ENCODE data around the gene CD300A.

The CD300A gene

DNA sequence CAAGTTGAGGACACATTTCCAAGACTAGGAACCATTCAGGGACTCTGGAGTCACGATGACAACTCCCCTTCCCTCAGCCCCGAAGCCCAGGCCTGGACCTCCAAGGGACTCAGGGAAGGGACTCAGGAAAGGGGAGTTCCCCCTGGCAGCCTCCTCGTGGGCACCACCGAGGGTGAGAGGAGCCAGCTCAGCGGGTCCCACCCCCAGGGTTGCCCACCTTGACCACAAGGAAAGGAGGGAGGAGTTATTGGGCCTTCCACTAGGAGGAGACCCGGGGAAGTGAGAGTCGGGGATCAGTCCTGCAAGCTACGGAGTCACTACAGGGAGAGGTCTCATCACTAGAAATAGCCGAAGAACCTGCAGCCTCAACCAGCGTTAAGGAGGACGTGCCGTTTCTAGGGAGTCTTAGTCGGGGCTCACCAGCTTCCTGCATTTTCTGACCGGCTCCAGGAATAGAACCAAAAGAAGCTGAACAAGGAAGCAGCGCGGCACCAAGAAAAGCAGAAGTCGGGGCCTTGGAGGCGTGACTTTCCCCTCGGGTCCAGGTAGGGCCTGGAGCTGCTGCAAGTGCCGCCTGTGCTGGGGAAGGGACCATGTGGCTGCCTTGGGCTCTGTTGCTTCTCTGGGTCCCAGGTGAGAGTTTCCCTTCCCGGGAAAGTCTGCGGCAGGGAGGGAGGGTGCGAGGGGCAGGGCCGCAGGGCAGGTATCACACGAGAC is at the start of gene CD300A:
Gene CD300A, plus strand, starts transcription at position 524 of the 717 bp plus-strand sequence. Its CDS starts 70 bp downstream, at position 594.
- DNase-seq, result no peak

- DNase-seq, result no peak
Measured at GRCh38 chr17:74417178-74418045, 49.0 kb upstream of the CD300A start.

DNA sequence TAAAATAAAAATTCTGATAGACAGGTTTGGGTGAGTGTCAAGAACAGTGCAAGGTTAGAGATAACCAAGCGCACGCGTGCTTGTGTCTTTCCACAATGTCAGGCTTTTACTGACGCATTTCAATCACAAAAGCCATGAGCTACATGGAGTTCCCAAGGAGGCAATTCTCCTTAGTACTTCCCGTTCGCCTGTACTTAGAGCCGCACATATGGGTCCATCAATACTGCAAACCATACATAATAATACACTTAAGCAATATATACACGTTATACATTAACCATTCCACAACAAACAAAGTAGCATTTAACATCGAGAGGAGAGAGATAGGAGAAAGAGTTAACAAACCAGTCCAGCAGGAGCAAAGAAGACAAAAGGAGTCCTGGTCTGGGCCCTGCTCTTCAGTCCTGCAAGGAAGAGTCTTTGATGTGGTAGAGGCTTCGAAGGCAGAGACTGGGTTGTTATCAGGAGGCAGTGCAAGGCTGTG is 46.5 kb upstream of the CD300A start:
- no peak for DNase-seq

DNA sequence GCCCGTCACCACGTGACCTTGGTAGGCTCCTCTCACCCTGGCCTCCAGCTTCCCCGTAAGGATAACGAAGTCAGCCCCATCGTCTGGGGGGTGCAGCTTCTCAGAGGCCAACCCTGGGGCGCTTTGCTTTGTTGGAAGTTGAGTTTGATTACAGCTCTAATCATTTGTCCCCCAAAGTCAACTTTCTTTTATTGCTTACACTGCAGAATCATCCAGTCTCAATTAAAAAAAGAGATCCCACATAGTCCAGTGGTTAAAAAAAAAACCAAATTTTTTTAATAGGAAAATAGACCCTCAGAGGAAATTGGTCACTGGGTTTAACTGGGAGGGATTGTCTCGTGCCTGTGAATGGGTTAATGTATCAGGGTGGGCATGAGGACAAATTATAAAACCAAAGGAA is 42.3 kb upstream of the CD300A start:
- no peak for DNase-seq

- no peak for DNase-seq
Measured at GRCh38 chr17:74424657-74425056, 41.8 kb upstream of the CD300A start.

DNA sequence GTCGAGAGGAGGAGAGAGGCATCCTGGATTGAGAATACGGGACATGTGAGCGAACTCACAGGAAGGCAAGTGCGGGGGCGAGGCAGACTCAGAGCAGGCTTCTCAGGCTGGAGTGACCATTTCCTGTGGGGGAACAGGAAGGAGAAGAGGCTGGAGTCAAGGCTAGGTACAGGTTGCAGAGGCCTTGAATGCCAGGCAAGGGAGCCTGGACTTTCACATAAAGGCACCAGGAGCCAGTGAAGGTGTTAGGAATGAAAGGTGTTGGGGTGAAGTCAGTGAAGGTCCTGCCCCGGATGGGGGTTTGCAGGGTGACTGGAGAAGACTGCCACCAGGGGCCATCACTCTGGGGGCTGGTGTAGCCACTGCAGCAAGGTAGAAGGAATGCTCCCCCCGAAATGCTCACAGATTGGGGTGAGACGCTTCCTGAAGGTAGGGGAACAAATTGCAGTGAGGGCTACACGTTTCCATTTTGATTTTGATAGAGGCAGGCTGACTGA is 39.8 kb upstream of the CD300A start:
- DNase-seq, result no peak

DNA sequence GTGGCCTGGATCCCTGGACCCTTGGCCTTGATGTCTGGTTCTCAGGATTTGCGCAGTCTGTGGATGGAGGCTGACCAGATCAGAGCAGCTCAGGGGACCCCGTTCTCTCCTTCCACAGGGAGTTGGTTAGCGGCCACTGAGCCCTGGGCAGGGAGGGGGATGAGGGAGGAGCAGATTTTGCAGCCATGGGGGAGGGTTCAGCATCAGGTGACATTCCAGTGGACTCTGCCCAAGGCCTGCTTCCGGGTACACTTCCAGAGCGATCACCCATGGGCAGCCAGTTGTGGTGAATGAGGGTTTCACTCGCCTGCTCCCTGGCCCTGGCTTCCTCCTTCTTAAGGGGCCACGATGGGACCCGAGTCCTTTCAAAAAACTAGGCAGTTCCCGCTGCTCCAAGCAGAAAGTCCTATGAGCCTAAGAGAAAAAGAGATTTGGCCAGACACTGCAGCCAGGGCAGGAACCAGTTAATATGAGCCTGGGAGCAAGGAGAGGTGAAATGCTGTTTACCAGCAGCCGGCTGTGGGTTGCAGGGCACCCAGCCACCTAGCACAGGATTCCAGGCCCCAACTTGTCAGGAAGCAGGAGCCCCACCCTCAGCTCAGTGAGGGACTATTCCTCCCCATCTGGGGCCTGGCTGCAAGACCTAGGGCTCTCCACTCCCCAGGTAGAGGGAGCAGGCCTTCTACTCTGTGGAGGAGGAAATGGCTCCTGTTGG is 39.2 kb upstream of the CD300A start:
- DNase-seq, result no peak

- DNase-seq, result no peak
Measured at GRCh38 chr17:74427763-74428153, 38.7 kb upstream of the CD300A start.

GRCh38 chr17:74429604-74430384 is 36.6 kb upstream of the CD300A start:
- no peak for DNase-seq

DNA sequence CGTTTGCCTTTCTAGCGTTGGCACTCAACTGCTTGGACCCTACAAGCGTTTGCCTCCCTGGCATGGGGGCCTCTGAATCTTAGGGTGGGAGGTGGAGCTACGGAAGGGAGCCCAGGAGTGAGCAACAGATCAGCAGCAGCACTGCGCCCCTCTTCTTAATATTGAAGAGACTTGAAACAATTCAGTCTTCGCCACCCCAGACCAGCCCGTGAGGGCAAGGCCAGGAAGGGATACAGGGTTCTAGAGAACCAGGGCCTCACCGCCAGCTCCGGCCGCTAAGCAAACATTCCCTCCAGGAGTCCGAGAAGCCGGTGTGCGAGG is 36.1 kb upstream of the CD300A start:
- DNase-seq, result no peak

GRCh38 chr17:74430706-74431567 is 35.5 kb upstream of the CD300A start:
- DNase-seq, result no peak

GRCh38 chr17:74431568-74432423 is 34.6 kb upstream of the CD300A start, which contains the start of gene GPRC5C:
TSS of gene GPRC5C (plus strand) at chr17:74432088. CDS start at chr17:74439777, 7,689 bp downstream.
- peak; percentile 51 for DNase-seq

DNA sequence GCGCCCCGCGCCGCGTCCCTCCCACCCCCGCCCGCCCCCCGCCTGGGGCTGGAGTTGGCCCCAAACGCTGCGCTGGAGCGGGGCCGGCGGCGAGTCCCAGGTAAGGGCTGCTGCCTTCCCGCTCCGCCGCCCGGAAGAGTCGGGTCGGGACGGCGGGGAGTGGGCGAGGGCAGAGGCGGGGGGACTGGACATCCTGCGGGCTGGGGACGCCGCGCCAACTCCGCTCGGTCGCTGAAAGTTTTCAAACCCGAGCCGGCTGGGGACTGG is 34.1 kb upstream of the CD300A start:
- DNase-seq, result no peak

GRCh38 chr17:74432766-74433391 is 33.6 kb upstream of the CD300A start:
- no peak for DNase-seq

DNA sequence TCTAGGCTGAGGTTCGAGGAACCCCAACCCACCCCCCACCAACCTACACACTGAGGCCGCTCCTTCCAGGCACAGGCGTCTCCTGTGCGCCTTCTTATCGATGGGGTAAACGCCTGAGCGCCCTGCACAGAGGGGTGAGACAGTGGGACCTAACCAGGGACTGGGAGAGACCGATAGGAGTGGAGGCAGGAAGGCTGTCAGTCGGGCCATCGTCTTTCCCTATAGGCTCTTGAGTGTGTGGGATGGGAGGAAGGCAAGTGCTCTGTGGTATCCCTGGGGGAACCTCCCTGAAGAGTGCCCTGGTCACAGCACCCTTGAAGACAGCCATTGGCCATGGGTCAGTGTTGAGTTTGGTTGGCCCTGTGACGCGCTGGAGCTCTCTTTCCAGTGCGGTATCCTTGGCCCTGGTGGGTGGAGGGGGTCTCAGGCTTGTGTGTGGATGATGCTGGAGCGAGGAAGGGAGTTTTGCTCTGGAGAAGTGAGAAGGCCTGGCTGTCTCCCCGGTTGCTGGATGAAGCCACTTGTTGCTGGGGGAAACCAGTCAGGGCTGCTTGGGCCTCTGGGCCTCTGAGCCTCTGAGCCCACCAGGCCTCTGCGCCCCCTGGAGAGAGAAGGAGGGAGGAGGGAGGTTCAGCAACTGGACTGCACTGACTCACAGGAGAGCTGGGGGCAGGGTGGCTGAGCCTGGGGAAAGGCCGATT is 32.9 kb upstream of the CD300A start:
- DNase-seq, result no peak

DNA sequence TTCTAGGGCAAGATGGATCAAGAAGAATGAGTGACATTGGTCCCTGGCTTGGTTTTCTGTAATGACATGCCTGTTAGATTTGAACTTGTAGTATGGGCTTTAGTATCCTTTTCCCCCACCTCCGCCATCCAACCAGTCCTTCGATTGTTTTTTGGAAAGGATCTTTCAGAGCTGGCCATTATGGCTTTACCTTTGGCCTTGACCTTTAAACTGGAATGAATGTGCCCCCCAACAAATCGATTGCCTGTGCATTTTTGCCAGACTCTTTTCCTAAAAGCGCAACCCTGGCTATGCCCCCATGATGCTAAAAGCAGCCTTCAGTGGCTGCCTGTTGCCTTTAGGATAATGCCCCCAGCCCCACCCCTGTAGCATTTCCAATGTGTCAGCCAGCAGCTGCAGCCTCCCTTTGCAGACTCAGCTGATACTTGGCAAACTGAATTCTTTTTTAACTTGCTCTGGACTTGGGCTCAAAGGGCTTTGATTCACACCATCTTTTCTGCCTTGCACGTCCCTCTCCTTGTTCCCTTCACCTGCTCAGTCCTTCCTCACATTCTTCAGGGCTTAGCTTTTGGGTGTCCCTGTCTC is 30.6 kb upstream of the CD300A start:
- DNase-seq, result no peak

DNA sequence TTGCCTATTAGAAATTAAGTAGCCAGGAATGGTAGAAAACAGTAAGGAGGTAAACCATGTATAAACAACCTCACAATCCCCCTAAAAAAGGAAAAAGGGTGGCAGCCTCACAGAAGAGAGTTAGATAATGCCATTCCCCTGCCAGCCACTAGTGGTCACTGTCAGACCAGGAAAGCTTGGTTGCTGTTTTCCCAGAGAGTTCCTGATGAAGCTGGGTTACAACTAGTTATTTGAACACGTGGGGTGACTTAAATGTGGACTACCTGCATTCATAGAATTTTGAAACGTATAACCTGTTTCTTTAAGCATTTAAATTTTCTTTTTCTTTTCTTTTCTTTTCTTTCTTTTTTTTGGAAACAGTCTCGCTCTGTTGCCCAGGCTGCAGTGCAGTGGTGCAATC is 28.7 kb upstream of the CD300A start:
- DNase-seq, result no peak

DNA sequence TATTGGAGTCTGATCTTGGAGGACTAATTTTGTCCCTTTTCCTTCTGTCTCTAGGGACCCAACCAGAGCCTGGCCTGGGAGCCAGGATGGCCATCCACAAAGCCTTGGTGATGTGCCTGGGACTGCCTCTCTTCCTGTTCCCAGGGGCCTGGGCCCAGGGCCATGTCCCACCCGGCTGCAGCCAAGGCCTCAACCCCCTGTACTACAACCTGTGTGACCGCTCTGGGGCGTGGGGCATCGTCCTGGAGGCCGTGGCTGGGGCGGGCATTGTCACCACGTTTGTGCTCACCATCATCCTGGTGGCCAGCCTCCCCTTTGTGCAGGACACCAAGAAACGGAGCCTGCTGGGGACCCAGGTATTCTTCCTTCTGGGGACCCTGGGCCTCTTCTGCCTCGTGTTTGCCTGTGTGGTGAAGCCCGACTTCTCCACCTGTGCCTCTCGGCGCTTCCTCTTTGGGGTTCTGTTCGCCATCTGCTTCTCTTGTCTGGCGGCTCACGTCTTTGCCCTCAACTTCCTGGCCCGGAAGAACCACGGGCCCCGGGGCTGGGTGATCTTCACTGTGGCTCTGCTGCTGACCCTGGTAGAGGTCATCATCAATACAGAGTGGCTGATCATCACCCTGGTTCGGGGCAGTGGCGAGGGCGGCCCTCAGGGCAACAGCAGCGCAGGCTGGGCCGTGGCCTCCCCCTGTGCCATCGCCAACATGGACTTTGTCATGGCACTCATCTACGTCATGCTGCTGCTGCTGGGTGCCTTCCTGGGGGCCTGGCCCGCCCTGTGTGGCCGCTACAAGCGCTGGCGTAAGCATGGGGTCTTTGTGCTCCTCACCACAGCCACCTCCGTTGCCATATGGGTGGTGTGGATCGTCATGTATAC is 26.5 kb upstream of the CD300A start:
- no peak for DNase-seq

Data from activated CD8-positive, alpha-beta memory T cell treated with anti-CD3 and anti-CD28 coated beads, Interleukin-2, amount 50 U/mL, for 4 hours (primary cell).